OCI-LY7 (cell line): Measurements from ENCODE around the gene RRBP1.

ENCODE experiments used
- EZH2phosphoT487 ChIP-seq: fragments of 200-600 bp; sonication (generic); IDR thresholded peaks from 2 replicates; pipeline ENCODE4 v1.6.1; 2018; ENCODE audit warnings: low read depth, borderline replicate concordance, mild to moderate bottlenecking, mixed run types, antibody characterized with exemption, low read length, moderate library complexity, mixed read lengths
- TF ChIP-seq, protein P1 (sequence below): fragments of 200-600 bp; sonication (generic); conservative IDR thresholded peaks from 2 replicates; pipeline ENCODE4 v1.5.1; 2014; ENCODE audit warnings: mild to moderate bottlenecking, antibody characterized with exemption, low read length, moderate library complexity, mixed read lengths

DNA sequence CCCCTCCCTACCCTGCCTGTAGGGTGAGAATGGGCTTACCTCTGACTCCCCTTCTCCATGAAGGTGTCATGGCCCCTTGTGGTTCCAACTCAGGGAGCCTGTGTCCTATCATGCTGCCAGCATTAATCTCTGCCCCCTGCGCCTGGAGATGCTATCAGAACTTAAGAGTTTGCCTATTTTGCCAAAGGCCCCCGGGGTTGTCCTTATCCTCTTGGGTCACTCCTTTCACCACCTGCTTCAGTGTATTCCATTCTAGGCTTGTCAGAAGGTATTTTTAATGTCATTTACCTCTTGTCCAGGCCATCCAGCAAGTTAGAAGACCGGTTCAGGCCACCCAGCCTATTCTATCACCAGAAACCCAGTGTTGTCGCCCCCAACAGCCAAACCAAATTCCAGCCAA lies 10.5 kb downstream of the RRBP1 start:
- TF ChIP-seq, protein P1, sequence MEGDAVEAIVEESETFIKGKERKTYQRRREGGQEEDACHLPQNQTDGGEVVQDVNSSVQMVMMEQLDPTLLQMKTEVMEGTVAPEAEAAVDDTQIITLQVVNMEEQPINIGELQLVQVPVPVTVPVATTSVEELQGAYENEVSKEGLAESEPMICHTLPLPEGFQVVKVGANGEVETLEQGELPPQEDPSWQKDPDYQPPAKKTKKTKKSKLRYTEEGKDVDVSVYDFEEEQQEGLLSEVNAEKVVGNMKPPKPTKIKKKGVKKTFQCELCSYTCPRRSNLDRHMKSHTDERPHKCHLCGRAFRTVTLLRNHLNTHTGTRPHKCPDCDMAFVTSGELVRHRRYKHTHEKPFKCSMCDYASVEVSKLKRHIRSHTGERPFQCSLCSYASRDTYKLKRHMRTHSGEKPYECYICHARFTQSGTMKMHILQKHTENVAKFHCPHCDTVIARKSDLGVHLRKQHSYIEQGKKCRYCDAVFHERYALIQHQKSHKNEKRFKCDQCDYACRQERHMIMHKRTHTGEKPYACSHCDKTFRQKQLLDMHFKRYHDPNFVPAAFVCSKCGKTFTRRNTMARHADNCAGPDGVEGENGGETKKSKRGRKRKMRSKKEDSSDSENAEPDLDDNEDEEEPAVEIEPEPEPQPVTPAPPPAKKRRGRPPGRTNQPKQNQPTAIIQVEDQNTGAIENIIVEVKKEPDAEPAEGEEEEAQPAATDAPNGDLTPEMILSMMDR = no peak
- TF ChIP-seq EZH2phosphoT487 = no peak
